WERI-Rb-1 (cell line): ENCODE data around the gene TP53TG5.
A peak's percentile ranks its signal among the peaks of the same experiment; 100 is the strongest.

Experiments
- DNase-seq: peaks from one replicate; pipeline ENCODE4 v3.0.0-alpha.2; 2020
- H3K27ac ChIP-seq: fragments of 250-450 bp; sonication (Bioruptor Pico); 2 replicates; pipeline ENCODE4 v1.5.1; 2020; ENCODE audit warnings: mild to moderate bottlenecking, moderate library complexity
- H3K27me3 ChIP-seq: fragments of 250-450 bp; sonication (Bioruptor Pico); 2 replicates; pipeline ENCODE4 v1.5.1; 2021; ENCODE audit warnings: mild to moderate bottlenecking, low read depth, moderate library complexity; ENCODE audit not compliant: insufficient read depth, severe bottlenecking
- H3K36me3 ChIP-seq: fragments of 250-450 bp; sonication (Bioruptor Pico); 2 replicates; pipeline ENCODE4 v1.5.1; 2020; ENCODE audit warnings: mild to moderate bottlenecking, moderate library complexity
- H3K4me3 ChIP-seq: 2 replicates; pipeline ENCODE4 v1.5.1; 2011; ENCODE audit warnings: low read depth, mild to moderate bottlenecking, control low read depth, low read length
- H3K9me3 ChIP-seq: fragments of 250-450 bp; sonication (Bioruptor Pico); 2 replicates; pipeline ENCODE4 v1.5.1; 2021; ENCODE audit warnings: mild to moderate bottlenecking, moderate library complexity; ENCODE audit not compliant: severe bottlenecking
- CTCF ChIP-seq: IDR thresholded peaks from 2 replicates; pipeline ENCODE4 v1.5.1; 2011; ENCODE audit warnings: low read depth, mild to moderate bottlenecking, control low read depth, inconsistent platforms, low read length

Gene TP53TG5

GRCh38 chr20:45407067-45407745 is 29.1 kb upstream of the TP53TG5 start:
- peak; percentile 43 for DNase-seq
- Histone ChIP-seq H3K36me3 (peaks cover 27% of the 10 kb centered on the region), H3K27me3 (no peaks in the 10 kb centered on the region), H3K27ac (peak overlapping the region; percentile 81), H3K9me3 (no peaks in the 10 kb centered on the region), H3K4me3 (peak overlapping the region; percentile 94)
- TF ChIP-seq CTCF: no peak

GRCh38 chr20:45406260-45407066 is 28.3 kb upstream of the TP53TG5 start:
- H3K27me3 ChIP-seq: no peaks in the 10 kb centered on the region
- peak; percentile 67 for DNase-seq
- peak overlapping the region; percentile 94 for H3K4me3 ChIP-seq
- H3K36me3 ChIP-seq: peaks cover 27% of the 10 kb centered on the region
- TF ChIP-seq CTCF: 0 out of 2 replicates have a peak, but pooled peaks have one; percentile 4
- peak overlapping the region; percentile 81 for H3K27ac ChIP-seq
- H3K9me3 ChIP-seq: no peaks in the 10 kb centered on the region

GRCh38 chr20:45405571-45406259 is 27.6 kb upstream of the TP53TG5 start:
- Histone ChIP-seq H3K4me3 (peak overlapping the region; percentile 94), H3K27ac (peak overlapping the region; percentile 81), H3K9me3 (peaks cover 3% of the 10 kb centered on the region), H3K27me3 (no peaks in the 10 kb centered on the region), H3K36me3 (peaks cover 23% of the 10 kb centered on the region)
- DNase-seq: no peak
- TF ChIP-seq CTCF: no peak

GRCh38 chr20:45404438-45404837 is 26.3 kb upstream of the TP53TG5 start:
- Histone ChIP-seq H3K4me3 (no peak overlapping the region), H3K27me3 (no peaks in the 10 kb centered on the region), H3K9me3 (peaks cover 11% of the 10 kb centered on the region), H3K27ac (no peak overlapping the region), H3K36me3 (peaks cover 10% of the 10 kb centered on the region)
- no peak for TF ChIP-seq CTCF
- DNase-seq: no peak

GRCh38 chr20:45402946-45403345 is 24.8 kb upstream of the TP53TG5 start:
- Histone ChIP-seq H3K36me3 (no peaks in the 10 kb centered on the region), H3K4me3 (no peak overlapping the region), H3K9me3 (peaks cover 11% of the 10 kb centered on the region), H3K27ac (no peak overlapping the region), H3K27me3 (no peaks in the 10 kb centered on the region)
- TF ChIP-seq CTCF: no peak
- DNase-seq: no peak
